Measurements from ENCODE around the gene CLDN24. TPM values are rescaled to one million over a fixed set of nuclear protein-coding genes. Genes with fewer than 3 reads are reported as not detected.

Gene CLDN24
- total RNA-seq, 1 experiment from 2014 or later: not detected

DNA sequence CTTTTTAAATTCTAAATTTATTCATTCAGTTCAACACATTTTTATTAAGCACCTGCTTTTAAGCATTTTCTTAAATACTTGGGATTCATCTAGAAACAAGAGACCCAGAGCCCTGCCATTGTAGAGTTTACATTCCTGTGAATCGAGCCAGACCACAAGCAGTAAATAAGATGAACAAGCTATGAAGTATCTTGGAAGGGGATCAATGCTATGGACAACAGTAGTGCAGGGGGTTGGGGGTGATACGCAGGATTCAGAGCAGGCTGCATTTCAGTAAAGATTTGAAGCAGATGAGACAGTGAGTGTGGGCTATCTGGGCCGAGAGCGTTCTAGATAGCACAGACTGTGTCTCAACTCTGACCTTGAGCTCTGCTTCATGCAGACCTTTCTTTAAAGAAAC is 37.3 kb downstream of the CLDN24 start:
- no peak for DNase-seq (ENCODE audit: low spot score)

DNA sequence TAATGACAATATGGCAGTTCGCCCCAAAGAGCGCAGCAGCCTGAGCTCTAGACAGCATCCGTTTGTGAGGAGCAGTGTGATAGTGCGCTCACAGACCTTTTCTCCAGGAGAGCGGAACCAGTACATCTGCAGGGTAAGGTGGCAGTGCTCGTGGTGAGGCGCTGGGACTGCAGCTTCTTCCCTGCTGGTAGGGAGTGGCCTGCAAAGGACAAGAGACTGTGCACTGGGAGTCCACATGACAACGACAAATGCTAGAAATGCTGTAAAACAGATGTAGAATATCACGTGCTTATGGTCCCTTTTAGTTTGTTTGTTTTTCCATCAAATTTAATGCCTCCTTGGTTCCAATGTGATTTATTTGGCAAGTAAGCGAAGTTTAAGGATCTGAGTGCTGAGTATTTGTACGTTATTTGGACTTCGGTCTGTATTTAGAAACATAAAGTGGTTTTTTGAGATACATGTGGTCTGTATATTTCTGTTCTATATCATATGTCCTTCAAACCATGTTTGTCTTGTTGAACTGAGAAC is 37.9 kb downstream of the CLDN24 start:
- DNase-seq (ENCODE audit: low spot score): no peak

DNA sequence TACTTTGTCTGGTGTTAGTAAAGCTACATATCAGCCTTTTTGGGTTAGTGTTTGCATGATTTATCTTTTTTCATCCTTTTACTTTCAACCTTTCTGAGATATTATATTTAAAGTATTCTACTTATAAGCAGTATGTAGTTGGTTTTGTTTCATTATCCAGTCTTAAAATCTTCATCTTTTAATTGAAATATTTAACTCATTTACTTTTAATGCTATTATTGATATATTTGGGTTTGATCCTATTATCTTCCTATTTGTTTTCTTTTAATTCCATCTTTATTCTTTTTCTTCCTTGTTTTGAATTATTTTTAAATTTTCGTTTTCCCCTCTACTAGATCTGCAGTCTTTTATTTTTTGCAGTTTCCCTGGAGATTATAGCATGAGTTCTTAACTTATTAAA is 46.1 kb downstream of the CLDN24 start:
- DNase-seq (ENCODE audit: low spot score): no peak

DNA sequence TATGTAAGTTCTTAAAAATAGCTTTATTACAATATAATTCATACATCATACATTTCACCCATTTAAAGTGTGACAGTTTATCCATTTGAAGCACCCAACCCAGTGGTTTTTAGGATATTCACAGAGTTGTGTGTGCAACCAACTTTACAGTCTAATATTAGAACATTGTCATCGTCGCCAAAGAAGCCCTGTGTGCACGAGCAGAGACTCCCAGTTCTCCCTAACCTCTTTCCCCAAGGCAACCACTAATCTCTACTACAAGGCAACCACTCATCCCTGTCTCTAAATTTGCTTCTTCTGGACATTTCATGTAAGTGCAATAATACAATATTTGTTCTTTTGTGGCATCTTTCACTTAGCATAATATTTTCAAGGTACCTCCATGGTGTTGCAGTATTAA is 49.8 kb downstream of the CLDN24 start:
- DNase-seq (ENCODE audit: low spot score): no peak

Other genes starting within 250 kb of the CLDN24 start
- 8.5 and 10.9 TPM in 2 replicates for gene WWC2, start 223.2 kb downstream of the CLDN24 start, total RNA-seq (2014; rRNA removed; shearing (Covaris generic))
- not detected in 2 replicates for gene CLDN22, start 2.1 kb downstream of the CLDN24 start, total RNA-seq (2014; rRNA removed; shearing (Covaris generic))
- 13.0 and 16.5 TPM in 2 replicates for gene CDKN2AIP, start 122.2 kb upstream of the CLDN24 start, total RNA-seq (2014; rRNA removed; shearing (Covaris generic))
- 16.3 and 17.2 TPM in 2 replicates for gene ING2, start 182.6 kb upstream of the CLDN24 start, total RNA-seq (2014; rRNA removed; shearing (Covaris generic))

All from H4 (cell line).